H54 (cell line): ENCODE results near the gene PDS5B.
"Not testable (repeated sequence)": the region's sequence is repeated elsewhere in the genome, so short reads cannot be mapped to it uniquely, and the experiment has no call there.

Experiments
- DNase-seq: peaks from one replicate; pipeline ENCODE4 v3.0.0; 2011; ENCODE audit warnings: low spot score, mixed read lengths; ENCODE audit not compliant: insufficient read length
- FAIRE-seq: peaks from 3 replicates; lab custom pipeline; 2011; peaks lifted over from hg19 to GRCh38; lab: Jason Lieb, UNC
- POLR2A ChIP-seq: IDR thresholded peaks from 2 replicates; pipeline ENCODE4 v1.6.1; 2011; ENCODE audit warnings: low read depth, mild to moderate bottlenecking, low read length

Gene PDS5B

GRCh38 chr13:32783067-32783466 is 196.8 kb downstream of the PDS5B start:
- no peak for DNase-seq
- FAIRE-seq = no peak

GRCh38 chr13:32790731-32791130 is 204.5 kb downstream of the PDS5B start:
- no peak for DNase-seq
- TF ChIP-seq POLR2A = no peak
- FAIRE-seq = no peak

More at GRCh38 chr13:32783067-32783466, 196.8 kb downstream of the PDS5B start:
- TF ChIP-seq POLR2A = no peak

- FAIRE-seq (no peak), DNase-seq (no peak)
- no peak for TF ChIP-seq POLR2A
Observed at GRCh38 chr13:32791545-32792172, 205.4 kb downstream of the PDS5B start.

GRCh38 chr13:32796754-32797153 is 210.5 kb downstream of the PDS5B start:
- no peak for DNase-seq
- no peak for FAIRE-seq
- no peak for TF ChIP-seq POLR2A

- no peak for DNase-seq
- FAIRE-seq = no peak
- TF ChIP-seq POLR2A = no peak
Observed at GRCh38 chr13:32802159-32802558, 215.9 kb downstream of the PDS5B start.

GRCh38 chr13:32804673-32805230 is 218.5 kb downstream of the PDS5B start:
- FAIRE-seq = no peak
- no peak for DNase-seq
- TF ChIP-seq POLR2A = no peak

GRCh38 chr13:32811297-32811800 is 225.1 kb downstream of the PDS5B start:
- no peak for TF ChIP-seq POLR2A
- DNase-seq (no peak), FAIRE-seq (no peak)

- no peak for TF ChIP-seq POLR2A
- DNase-seq (no peak), FAIRE-seq (no peak)
Observed at GRCh38 chr13:32821149-32821688, 235.0 kb downstream of the PDS5B start.

GRCh38 chr13:32822771-32823170 is 236.5 kb downstream of the PDS5B start:
- no peak for FAIRE-seq
- TF ChIP-seq POLR2A = no peak
- DNase-seq = no peak

GRCh38 chr13:32823597-32823996 is 237.3 kb downstream of the PDS5B start:
- no peak for DNase-seq
- TF ChIP-seq POLR2A = no peak
- no peak for FAIRE-seq

- no peak for TF ChIP-seq POLR2A
- DNase-seq = no peak
- no peak for FAIRE-seq
Observed at GRCh38 chr13:32824061-32824460, 237.8 kb downstream of the PDS5B start.

- DNase-seq (peak; percentile 34), FAIRE-seq (peak; percentile 41)
- no peak for TF ChIP-seq POLR2A
Observed at GRCh38 chr13:32824675-32825074, 238.4 kb downstream of the PDS5B start.

GRCh38 chr13:32825481-32825880 is 239.2 kb downstream of the PDS5B start:
- TF ChIP-seq POLR2A = no peak
- DNase-seq (no peak), FAIRE-seq (no peak)

- FAIRE-seq, DNase-seq: not testable (repeated sequence)
Observed at GRCh38 chr13:32826372-32826771, 240.1 kb downstream of the PDS5B start.
